ENCODE data around the gene PITX3. TPM values are rescaled to one million over a fixed set of nuclear protein-coding genes. Genes with fewer than 3 reads are reported as not detected.
A peak's percentile ranks its signal among the peaks of the same experiment; 100 is the strongest.

The PITX3 gene
- total and polyA plus RNA-seq, 9 of the 15 experiments (the other 6 are each of a cell fraction or from before 2014, with no cell fraction given) = 0.30 to 0.98 (median 0.95) TPM; not detected in 6

- no peak for TF ChIP-seq ZFP30 (CRISPR knock-in tag; IDR thresholded peaks at IDR 0.05; ENCODE audit: borderline replicate concordance)
- no peak for TF ChIP-seq ARID2 (IDR thresholded peaks at IDR 0.05)
- no peak for TF ChIP-seq ELF1 (tag; IDR thresholded peaks at IDR 0.05)
- TF ChIP-seq RBFOX2 (IDR thresholded peaks at IDR 0.05; ENCODE audit: low read depth, low read length) = peak; percentile 68
- TF ChIP-seq HDAC6 (IDR thresholded peaks at IDR 0.05; ENCODE audit: low read depth, low read length) = no peak
- TF ChIP-seq KLF1 (tag; IDR thresholded peaks at IDR 0.05) = no peak
- TF ChIP-seq MXI1 (IDR thresholded peaks at IDR 0.05; ENCODE audit: low read depth, low read length) = no peak
- no peak for TF ChIP-seq SIRT6 (IDR thresholded peaks at IDR 0.05; ENCODE audit: low read depth, low read length)
- 0 out of 2 replicates have a peak, but pooled peaks have one; percentile 27 for TF ChIP-seq ATF7 (IDR thresholded peaks at IDR 0.05)
- TF ChIP-seq KDM1A (IDR thresholded peaks at IDR 0.05) = no peak
- TF ChIP-seq GTF2A2 (tag; IDR thresholded peaks at IDR 0.05) = no peak
- no peak for TF ChIP-seq ARNT (IDR thresholded peaks at IDR 0.05)
- no peak for TF ChIP-seq ZNF407 (IDR thresholded peaks at IDR 0.05; ENCODE audit: low read depth)
- peak; percentile 47 for TF ChIP-seq CCNT2 (IDR thresholded peaks at IDR 0.05; ENCODE audit: borderline replicate concordance, extremely low read depth, insufficient read length, low read depth, low read length)
- no peak for TF ChIP-seq TSC22D4 (tag; IDR thresholded peaks at IDR 0.05)
- TF ChIP-seq HOMEZ (CRISPR knock-in tag; IDR thresholded peaks at IDR 0.05) = no peak
- TF ChIP-seq PTRF (tag; IDR thresholded peaks at IDR 0.05) = no peak
- TF ChIP-seq TEAD4 (IDR thresholded peaks at IDR 0.05; ENCODE audit: low read length) = no peak
- TF ChIP-seq TEAD4 (CRISPR knock-in tag; IDR thresholded peaks at IDR 0.05; ENCODE audit: borderline replicate concordance) = no peak
- TF ChIP-seq POLR2H (tag; IDR thresholded peaks at IDR 0.05; ENCODE audit: low read depth) = no peak
Observed at GRCh38 chr10:102225646-102226541, 15.4 kb downstream of the PITX3 start, which contains the start of gene ELOVL3 (continued).
